Measurements from ENCODE around the gene TRAPPC3.

The TRAPPC3 gene

DNA sequence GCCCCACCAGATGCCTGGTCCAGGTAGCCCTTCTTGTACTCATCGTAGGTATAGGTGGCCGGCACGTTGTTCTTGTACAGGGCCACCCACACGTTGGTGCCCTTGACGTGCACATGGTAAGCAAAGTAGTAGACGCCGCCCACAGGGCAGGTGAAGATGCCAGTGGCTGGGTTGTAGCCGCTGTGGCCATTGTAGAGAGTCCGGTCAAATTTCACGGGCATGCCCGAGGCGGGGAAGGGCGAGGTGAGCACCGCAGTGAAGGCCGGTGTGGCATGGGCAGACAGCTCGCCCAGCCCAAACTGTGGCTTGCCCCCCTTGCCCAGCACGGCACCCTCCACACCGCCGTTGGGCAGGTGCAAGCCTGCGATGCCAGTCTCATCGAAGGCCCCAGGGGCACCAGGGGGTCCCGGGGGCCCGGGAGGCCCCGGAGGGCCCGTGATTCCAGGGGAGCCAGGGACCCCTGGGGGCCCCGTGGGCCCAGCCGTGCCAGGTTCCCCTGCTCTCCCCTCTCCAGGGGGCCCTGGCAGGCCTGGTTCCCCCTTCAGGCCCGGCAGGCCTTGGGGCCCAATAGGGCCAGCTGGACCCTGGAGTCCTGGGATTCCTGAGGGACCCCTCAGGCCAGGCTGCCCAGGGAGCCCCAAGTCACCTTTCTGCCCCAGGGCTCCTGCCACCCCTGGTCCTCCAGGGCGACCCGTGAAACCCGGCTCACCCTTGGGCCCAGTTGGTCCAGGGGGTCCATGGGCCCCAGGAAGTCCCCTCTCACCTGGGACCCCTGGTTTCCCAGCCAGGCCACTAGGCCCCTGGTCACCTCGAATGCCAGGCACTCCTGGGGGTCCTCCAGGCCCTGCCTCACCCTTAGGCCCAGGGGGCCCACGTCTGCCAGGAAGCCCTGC lies 51.3 kb downstream of the TRAPPC3 start:
- DNase-seq = no peak

DNA sequence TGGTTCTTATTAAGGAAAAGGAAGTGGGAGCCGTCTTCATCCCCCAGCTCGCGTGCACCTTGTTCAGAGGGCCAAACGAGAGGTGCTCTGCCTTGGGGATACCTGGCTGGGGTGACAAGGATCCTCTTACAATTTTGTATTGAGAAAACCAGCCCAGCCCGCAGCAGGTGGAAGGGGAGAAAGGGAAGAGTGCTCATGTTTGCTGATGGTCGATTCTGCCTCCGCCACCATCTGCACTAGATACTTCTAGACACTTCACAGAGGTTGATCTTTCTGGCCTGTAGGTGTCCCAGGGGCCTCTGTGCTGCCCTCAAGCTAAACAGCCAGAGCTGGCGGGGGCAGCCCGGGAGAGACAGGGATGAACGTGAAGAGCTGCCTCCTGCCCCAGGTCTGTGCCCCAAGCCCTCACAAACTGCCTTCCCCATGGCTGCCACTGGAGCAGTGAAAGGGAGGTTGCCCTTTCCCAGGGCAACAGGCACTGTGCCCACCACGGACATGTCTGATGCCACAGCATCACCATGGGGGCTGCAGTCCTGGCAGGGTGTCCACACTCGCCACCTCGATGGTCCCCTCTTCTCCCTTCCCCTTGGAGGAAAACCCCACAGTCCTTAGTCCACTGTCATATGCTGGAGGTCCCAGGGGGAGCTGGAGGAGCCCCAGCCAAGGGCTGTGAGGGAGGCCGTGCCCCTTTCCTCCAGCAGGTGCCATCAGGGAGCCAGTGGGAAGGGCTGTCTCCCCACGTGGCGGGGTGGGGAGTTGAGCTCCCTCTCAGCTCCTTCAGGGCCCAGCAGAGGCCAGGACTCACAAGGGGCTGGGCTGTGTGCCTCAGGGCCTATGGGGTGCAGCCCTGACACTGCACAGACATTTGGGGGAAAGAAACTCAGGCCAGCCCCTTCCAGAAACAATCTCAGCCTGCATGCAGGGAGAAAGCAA lies 52.5 kb downstream of the TRAPPC3 start:
- no peak for DNase-seq

DNA sequence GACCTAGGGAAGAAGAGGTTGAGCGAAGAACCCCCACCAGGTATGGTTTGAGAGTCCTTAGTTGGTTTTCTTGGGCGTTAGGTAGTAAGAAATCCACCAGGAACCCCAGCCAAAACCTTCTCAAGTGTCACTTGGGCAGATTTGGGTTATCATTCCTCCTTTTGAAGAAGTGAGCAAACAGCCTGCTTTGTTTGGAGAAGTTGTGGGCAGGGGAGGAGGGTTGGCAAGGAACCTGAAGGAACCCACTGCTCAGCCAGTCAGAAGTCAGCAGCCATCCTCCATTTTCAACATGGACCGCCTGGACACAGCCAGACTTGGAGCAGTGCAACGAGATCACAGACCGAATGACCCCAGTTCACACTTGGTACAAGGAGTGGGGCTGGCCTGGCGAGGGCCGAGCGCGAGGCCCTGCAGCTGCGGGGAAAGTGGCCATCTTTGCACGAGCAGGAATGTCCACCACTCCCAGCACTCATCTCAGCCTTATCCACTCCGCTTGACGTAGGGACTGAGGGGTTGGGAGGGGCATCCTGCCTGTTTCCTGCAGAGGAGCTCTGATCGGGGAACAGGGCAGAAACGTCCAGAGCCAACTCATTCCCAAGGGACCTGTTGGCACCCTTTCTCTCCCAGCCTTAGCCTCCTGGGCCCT lies 53.4 kb downstream of the TRAPPC3 start:
- DNase-seq = no peak

DNA sequence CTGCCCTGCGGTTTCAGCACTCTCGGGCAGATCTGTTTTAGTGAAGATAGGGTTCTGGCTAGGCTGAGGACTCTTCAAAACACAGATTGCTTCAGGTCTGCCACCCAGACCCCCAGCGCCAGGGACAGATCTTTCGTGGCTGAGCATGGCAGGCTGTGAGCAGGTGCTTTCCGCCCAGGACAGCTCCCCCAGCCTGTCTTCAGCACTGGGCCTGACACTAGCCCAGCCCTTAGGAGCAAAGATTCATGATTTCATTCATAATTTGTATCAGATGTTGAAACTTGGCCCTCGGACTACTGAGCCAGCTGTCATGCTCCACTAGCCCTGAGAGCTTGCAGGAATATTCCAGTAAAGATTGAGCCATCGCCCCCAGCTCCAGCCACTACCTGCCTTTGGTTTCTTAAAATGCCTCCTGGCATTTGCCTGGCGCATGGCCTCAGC lies 54.6 kb downstream of the TRAPPC3 start:
- DNase-seq = no peak

- no peak for DNase-seq
Observed at GRCh38 chr1:36093929-36094328, 55.4 kb downstream of the TRAPPC3 start.

GRCh38 chr1:36093226-36093625 lies 56.1 kb downstream of the TRAPPC3 start:
- DNase-seq = no peak

GRCh38 chr1:36092798-36093185 lies 56.5 kb downstream of the TRAPPC3 start:
- no peak for DNase-seq

GRCh38 chr1:36092166-36092797 lies 57.0 kb downstream of the TRAPPC3 start:
- no peak for DNase-seq

- DNase-seq = no peak
Observed at GRCh38 chr1:36091698-36092097, 57.6 kb downstream of the TRAPPC3 start.

GRCh38 chr1:36091141-36091540 lies 58.1 kb downstream of the TRAPPC3 start:
- no peak for DNase-seq

DNA sequence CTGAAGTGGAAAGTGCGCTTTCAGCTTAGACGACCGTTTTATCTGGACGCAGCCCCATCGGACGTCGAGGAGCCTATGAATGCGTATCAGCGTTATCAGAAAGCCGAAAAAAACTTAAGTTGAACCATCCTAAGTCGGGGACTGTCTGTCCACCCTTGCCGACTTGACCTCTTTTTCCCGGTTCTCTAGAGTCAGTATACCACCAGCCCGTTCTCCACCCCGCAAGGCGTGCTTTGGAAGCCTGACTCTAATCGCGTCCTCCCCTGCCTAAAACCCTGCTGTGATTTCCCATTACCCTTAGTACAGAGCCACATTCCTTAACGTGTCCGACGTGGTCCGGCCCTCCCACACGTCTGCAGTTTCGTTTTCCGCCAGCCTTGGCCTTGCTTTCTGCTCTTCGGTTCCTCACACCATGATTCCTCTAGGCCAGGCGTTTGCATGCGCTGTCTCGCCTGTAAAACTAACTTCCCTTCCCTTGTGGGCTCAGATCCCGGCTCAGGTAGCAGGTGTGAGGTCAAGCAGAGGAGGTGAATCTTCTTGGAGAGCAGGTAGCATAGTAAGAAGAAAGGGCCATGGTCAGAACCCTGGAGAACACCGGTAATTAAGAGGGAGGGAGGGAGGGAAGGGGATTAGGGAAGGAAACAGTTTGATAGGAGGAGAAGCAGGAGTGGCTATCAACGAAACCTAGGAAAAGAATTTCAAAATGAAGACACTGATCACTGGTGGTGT lies 59.7 kb downstream of the TRAPPC3 start:
- DNase-seq = peak; percentile 12

- peak; percentile 91 for DNase-seq
Observed at GRCh38 chr1:36088577-36089392, 60.5 kb downstream of the TRAPPC3 start, which contains the start of gene ADPRS. Gene ADPRS (plus strand): TSS chr1:36088892. CDS start chr1:36088905, 13 bp downstream.

- no peak for DNase-seq
Observed at GRCh38 chr1:36088265-36088576, 61.1 kb downstream of the TRAPPC3 start.

DNA sequence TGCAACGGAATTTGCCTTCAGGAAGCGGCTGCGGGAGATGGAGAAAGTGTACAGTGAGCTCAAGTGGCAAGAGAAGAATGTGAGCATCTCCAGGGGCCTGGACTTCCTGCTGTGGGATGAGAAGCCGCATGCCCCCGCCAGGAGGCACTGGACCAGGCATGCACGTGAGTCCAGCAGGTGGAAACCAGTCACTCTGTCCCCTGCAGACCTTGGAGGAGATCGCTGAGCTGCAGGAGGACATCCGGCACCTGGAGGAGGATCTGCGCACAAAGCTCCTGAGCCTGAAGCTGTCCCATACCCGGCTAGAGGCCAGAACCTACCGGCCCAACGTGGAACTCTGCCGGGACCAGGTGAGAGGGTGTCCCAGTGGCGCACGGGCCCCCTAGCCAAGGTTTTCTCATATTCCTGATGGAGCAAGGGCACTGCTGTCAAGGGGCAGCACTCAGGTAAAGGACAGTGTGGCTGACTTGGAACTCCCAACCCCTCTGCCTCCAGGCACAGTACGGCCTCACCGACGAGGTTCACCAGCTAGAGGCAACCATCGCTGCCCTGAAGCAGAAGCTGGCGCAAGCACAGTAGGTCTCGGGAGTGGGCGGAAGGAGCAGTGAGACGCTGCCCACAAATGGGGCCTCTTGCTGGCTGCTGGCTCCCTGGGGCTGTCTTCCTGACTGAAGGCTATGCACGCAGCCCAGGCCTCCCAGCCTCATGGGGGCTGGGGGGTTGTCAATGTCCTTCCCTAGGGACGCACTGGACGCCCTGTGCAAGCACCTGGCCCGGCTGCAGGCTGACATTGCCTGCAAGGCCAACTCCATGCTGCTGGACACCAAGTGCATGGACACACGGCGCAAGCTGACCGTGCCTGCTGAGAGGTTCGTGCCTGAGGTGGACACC lies 61.8 kb downstream of the TRAPPC3 start:
- no peak for DNase-seq

Data from CD4-positive, alpha-beta T cell treated with Interleukin-17A for 1 hour (primary cell).